NCI-H526 treated with DMSO at 0.1 percent for 48 hours (cell line): Measurements from ENCODE around the gene ERVV-1.
"Not testable (repeated sequence)": the region's sequence is repeated elsewhere in the genome, so short reads cannot be mapped to it uniquely, and the experiment has no call there.

Experiments
- DNase-seq: peaks from one replicate; lab custom pipeline; 2025; lab: John Stamatoyannopoulos, UW

ERVV-1 gene

GRCh38 chr19:53019684-53020083, 6.0 kb downstream of the ERVV-1 start:
- DNase-seq = no peak

- not testable (repeated sequence) for DNase-seq
These were observed 14.6 kb downstream of the ERVV-1 start for GRCh38 chr19:53028306-53028705.

GRCh38 chr19:53034054-53034453, 20.3 kb downstream of the ERVV-1 start:
- no peak for DNase-seq

GRCh38 chr19:53034948-53035675, 21.4 kb downstream of the ERVV-1 start:
- no peak for DNase-seq

GRCh38 chr19:53037101-53038097, 23.7 kb downstream of the ERVV-1 start:
- DNase-seq = peak; percentile 36

- no peak for DNase-seq
These were observed 27.6 kb downstream of the ERVV-1 start for GRCh38 chr19:53041366-53041765.

- DNase-seq = no peak
These were observed 31.8 kb downstream of the ERVV-1 start for GRCh38 chr19:53045536-53045935.

- DNase-seq = no peak
These were observed 33.7 kb downstream of the ERVV-1 start for GRCh38 chr19:53047379-53047778.

GRCh38 chr19:53055117-53055516, 41.4 kb downstream of the ERVV-1 start:
- DNase-seq = no peak

GRCh38 chr19:53057904-53058580, 44.3 kb downstream of the ERVV-1 start:
- DNase-seq = peak; percentile 41
